RWPE2 (cell line): ENCODE data around the gene PCSK9.

ENCODE experiments used
- ATAC-seq: fragments of 200-7000 bp; cut with Tn5 transposase; 3 replicates; pipeline ENCODE4 v1.9.1; 2021; ENCODE audit warnings: low read depth
- DNase-seq: peaks from one replicate; pipeline ENCODE4 v3.0.0-alpha.2; 2020; ENCODE audit warnings: low spot score
- H3K27ac ChIP-seq: fragments of 450-650 bp; 2 replicates; pipeline ENCODE4 v1.5.1; 2017; ENCODE audit warnings: mild to moderate bottlenecking; ENCODE audit not compliant: poor library complexity, severe bottlenecking
- H3K27me3 ChIP-seq: fragments of 250-450 bp; sonication (Bioruptor Pico); 2 replicates; pipeline ENCODE4 v1.5.1; 2021; ENCODE audit warnings: mild to moderate bottlenecking, moderate library complexity; ENCODE audit not compliant: insufficient read depth, poor library complexity, severe bottlenecking
- H3K36me3 ChIP-seq: fragments of 250-450 bp; sonication (Bioruptor Pico); 2 replicates; pipeline ENCODE4 v1.5.1; 2020; ENCODE audit warnings: low read depth, mild to moderate bottlenecking, moderate library complexity
- H3K4me1 ChIP-seq: fragments of 250-450 bp; sonication (Bioruptor Pico); 2 replicates; pipeline ENCODE4 v1.5.1; 2021; ENCODE audit warnings: mild to moderate bottlenecking, moderate library complexity; ENCODE audit not compliant: insufficient read depth, poor library complexity, severe bottlenecking
- H3K4me3 ChIP-seq: fragments of 250-450 bp; sonication (Bioruptor Pico); 2 replicates; pipeline ENCODE4 v1.5.1; 2021; ENCODE audit warnings: mild to moderate bottlenecking, moderate library complexity; ENCODE audit not compliant: severe bottlenecking
- H3K9me3 ChIP-seq: fragments of 250-450 bp; sonication (Bioruptor Pico); 2 replicates; pipeline ENCODE4 v1.5.1; 2021; ENCODE audit warnings: mild to moderate bottlenecking, moderate library complexity; ENCODE audit not compliant: severe bottlenecking
- CTCF ChIP-seq: fragments of 450-650 bp; IDR thresholded peaks from one replicate; pipeline ENCODE4 v1.5.1; 2017; ENCODE audit warnings: mild to moderate bottlenecking, moderate library complexity; ENCODE audit not compliant: poor library complexity, severe bottlenecking

Gene PCSK9

DNA sequence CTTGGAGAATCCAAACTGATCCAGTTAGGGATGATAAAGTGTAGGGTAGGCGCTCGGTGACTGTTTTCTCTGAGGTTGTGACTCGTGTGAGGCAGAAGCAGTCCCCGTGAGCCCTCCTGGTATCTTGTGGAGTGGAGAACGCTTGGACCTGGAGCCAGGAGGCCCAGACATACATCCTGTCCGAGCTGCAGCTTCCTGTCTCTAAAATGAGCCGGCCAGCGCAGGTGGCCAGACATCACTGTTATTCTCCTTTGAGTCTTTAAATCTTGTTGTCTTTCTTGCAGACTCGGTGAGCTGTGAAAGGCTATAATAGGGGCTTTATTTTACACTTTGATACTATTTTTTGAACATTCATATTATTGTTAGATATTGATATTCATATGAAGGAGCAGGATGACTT, 12.3 kb downstream of the PCSK9 start:
- no peaks in the 10 kb centered on the region for H3K9me3 ChIP-seq
- DNase-seq: no peak
- no peak overlapping the region for H3K4me3 ChIP-seq
- H3K36me3 ChIP-seq: peaks cover 96% of the 10 kb centered on the region
- no peak for TF ChIP-seq CTCF
- ATAC-seq: no peak
- H3K4me1 ChIP-seq: no peaks in the 10 kb centered on the region
- H3K27me3 ChIP-seq: no peaks in the 10 kb centered on the region
- H3K27ac ChIP-seq: no peak overlapping the region

- H3K36me3 ChIP-seq: peaks cover 96% of the 10 kb centered on the region
- H3K9me3 ChIP-seq: no peaks in the 10 kb centered on the region
- no peak for TF ChIP-seq CTCF
- H3K27me3 ChIP-seq: no peaks in the 10 kb centered on the region
- H3K4me3 ChIP-seq: no peak overlapping the region
- no peak overlapping the region for H3K27ac ChIP-seq
- no peaks in the 10 kb centered on the region for H3K4me1 ChIP-seq
- ATAC-seq: no peak
- peak; percentile 26 for DNase-seq
These were observed 13.1 kb downstream of the PCSK9 start for GRCh38 chr1:55052221-55053142.

DNA sequence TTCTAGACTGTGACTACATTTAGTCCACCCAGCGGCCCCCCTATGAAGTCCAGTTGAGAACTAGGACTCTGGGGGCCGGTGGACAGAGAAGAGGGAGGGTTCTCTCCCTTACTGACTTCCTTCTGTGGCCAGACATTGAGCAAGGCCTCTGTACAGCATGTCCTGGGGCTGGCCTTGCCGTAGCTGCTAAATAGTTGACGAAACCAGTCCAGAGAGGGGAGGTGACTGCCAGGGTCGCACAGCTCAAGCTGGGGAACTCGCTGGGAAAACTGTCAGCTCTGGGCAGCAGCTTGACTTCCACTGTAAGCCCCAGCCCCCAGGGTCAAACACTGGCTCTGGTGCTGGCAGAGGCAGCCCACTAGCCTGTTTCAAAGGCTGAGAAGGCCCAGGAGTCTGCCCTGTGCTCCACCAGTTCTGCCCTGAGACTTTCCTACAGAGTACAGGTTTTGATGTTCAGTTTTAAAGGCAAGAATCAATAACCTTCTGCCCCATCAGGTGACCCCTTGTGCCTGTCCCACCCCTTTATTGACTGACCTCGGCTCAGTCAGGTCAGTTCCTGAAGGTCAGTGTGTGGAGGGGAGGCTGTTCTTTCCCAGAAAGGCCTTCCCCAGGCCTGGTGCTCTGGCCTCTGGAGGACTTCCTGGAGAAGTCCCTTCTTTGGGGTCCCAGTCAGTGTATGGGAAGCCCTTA, 14.1 kb downstream of the PCSK9 start:
- no peak overlapping the region for H3K4me3 ChIP-seq
- no peak for DNase-seq
- peaks cover 95% of the 10 kb centered on the region for H3K36me3 ChIP-seq
- TF ChIP-seq CTCF: no peak
- H3K9me3 ChIP-seq: no peaks in the 10 kb centered on the region
- no peak overlapping the region for H3K27ac ChIP-seq
- H3K27me3 ChIP-seq: no peaks in the 10 kb centered on the region
- no peaks in the 10 kb centered on the region for H3K4me1 ChIP-seq
- no peak for ATAC-seq

- DNase-seq (no peak), ATAC-seq (no peak)
- peaks cover 6% of the 10 kb centered on the region for H3K4me1 ChIP-seq
- no peak overlapping the region for H3K4me3 ChIP-seq
- no peak for TF ChIP-seq CTCF
- H3K27me3 ChIP-seq: no peaks in the 10 kb centered on the region
- H3K36me3 ChIP-seq: peaks cover 95% of the 10 kb centered on the region
- no peaks in the 10 kb centered on the region for H3K9me3 ChIP-seq
- H3K27ac ChIP-seq: no peak overlapping the region
These were observed 15.0 kb downstream of the PCSK9 start for GRCh38 chr1:55054396-55054795.
